HepG2 (cell line): ENCODE measurements around the gene HSDL1. TPM values are rescaled to one million over a fixed set of nuclear protein-coding genes. Genes with fewer than 3 reads are reported as not detected.

Experiments
- ARHGAP35 ChIP-seq: sonication (generic); formaldehyde crosslinking; IDR thresholded peaks from 2 replicates; pipeline ENCODE4 v1.9.0; 2022; ENCODE audit warnings: mild to moderate bottlenecking, inconsistent platforms, moderate library complexity, missing genetic modification reagents, borderline replicate concordance
- BCL6 ChIP-seq: IDR thresholded peaks from 2 replicates; pipeline ENCODE4 v1.6.1; 2016; ENCODE audit warnings: missing genetic modification reagents, missing compliant biosample characterization
- CENPT ChIP-seq: sonication (generic); formaldehyde crosslinking; IDR thresholded peaks from 2 replicates; pipeline ENCODE4 v1.8.0; 2022; ENCODE audit warnings: low read depth, mild to moderate bottlenecking, moderate library complexity, missing genetic modification reagents
- FOXO4 ChIP-seq: sonication (generic); formaldehyde crosslinking; conservative IDR thresholded peaks from 2 replicates; pipeline ENCODE4 v1.8.1; 2023; ENCODE audit warnings: missing genetic modification reagents
- HIVEP1 ChIP-seq: sonication (generic); formaldehyde crosslinking; IDR thresholded peaks from 2 replicates; pipeline ENCODE4 v1.4.0; 2020; ENCODE audit warnings: mild to moderate bottlenecking, missing genetic modification reagents
- IRF2 ChIP-seq: IDR thresholded peaks from 2 replicates; pipeline ENCODE4 v1.6.1; 2018; ENCODE audit warnings: missing genetic modification reagents, missing compliant biosample characterization
- MLLT10 ChIP-seq: sonication (generic); formaldehyde crosslinking; IDR thresholded peaks from 2 replicates; pipeline ENCODE4 v1.4.0; 2020; ENCODE audit warnings: missing genetic modification reagents
- MYNN ChIP-seq: sonication (generic); formaldehyde crosslinking; IDR thresholded peaks from 2 replicates; pipeline ENCODE4 v1.4.0; 2020; ENCODE audit warnings: mild to moderate bottlenecking, low read depth, missing genetic modification reagents
- POGZ ChIP-seq: sonication (generic); formaldehyde crosslinking; IDR thresholded peaks from 2 replicates; pipeline ENCODE4 v1.4.0; 2020; ENCODE audit warnings: mild to moderate bottlenecking, missing genetic modification reagents
- RAD21 ChIP-seq: fragments of 450-650 bp; formaldehyde crosslinking; IDR thresholded peaks from 2 replicates; pipeline ENCODE4 v1.5.0; 2020; ENCODE audit warnings: mild to moderate bottlenecking
- SNAPC4 ChIP-seq: sonication (generic); formaldehyde crosslinking; IDR thresholded peaks from 2 replicates; pipeline ENCODE4 v1.4.0; 2020; ENCODE audit warnings: mild to moderate bottlenecking, missing genetic modification reagents
- ZBTB7B ChIP-seq: sonication (generic); formaldehyde crosslinking; IDR thresholded peaks from 2 replicates; pipeline ENCODE4 v1.4.0; 2020; ENCODE audit warnings: missing genetic modification reagents
- ZNF180 ChIP-seq: sonication (generic); formaldehyde crosslinking; IDR thresholded peaks from 2 replicates; pipeline ENCODE4 v1.4.0; 2020; ENCODE audit warnings: low read depth, missing genetic modification reagents, borderline replicate concordance
- ZNF251 ChIP-seq: sonication (generic); formaldehyde crosslinking; IDR thresholded peaks from 2 replicates; pipeline ENCODE4 v1.9.0; 2021; ENCODE audit warnings: mild to moderate bottlenecking, missing genetic modification reagents
- ZNF280B ChIP-seq: sonication (generic); formaldehyde crosslinking; IDR thresholded peaks from 2 replicates; pipeline ENCODE4 v1.5.0; 2020; ENCODE audit warnings: missing genetic modification reagents, mild to moderate bottlenecking, borderline replicate concordance
- ZNF3 ChIP-seq: IDR thresholded peaks from 2 replicates; pipeline ENCODE4 v1.7.0; 2017; ENCODE audit warnings: inconsistent platforms
- ZNF430 ChIP-seq: sonication (generic); formaldehyde crosslinking; IDR thresholded peaks from 2 replicates; pipeline ENCODE4 v1.9.0; 2021; ENCODE audit warnings: mild to moderate bottlenecking, missing genetic modification reagents
- ZNF598 ChIP-seq: sonication (generic); formaldehyde crosslinking; IDR thresholded peaks from 2 replicates; pipeline ENCODE4 v1.5.1; 2020; ENCODE audit warnings: mild to moderate bottlenecking, missing genetic modification reagents, borderline replicate concordance
- ZNF619 ChIP-seq: sonication (generic); formaldehyde crosslinking; IDR thresholded peaks from 2 replicates; pipeline ENCODE4 v1.4.0; 2020; ENCODE audit warnings: mild to moderate bottlenecking, missing genetic modification reagents
- ZNF879 ChIP-seq: sonication (generic); formaldehyde crosslinking; IDR thresholded peaks from 2 replicates; pipeline ENCODE4 v1.8.1; 2023; ENCODE audit warnings: missing genetic modification reagents
- polyA plus RNA-seq, 8 experiments: library from polyadenylated mRNA; depleted of rRNA in 3 of 8; stranded (reverse) in 7 of 8; unstranded in 1 of 8; fragments of >200 nt; fragmentation: Illumina TruSeq in 4 of 8; extraction: Trizol in 4 of 8; gene quantifications; 2 replicates each; pipeline versions ENCODE4 v1.2.1 to v1.2.3, GENCODE V29; 2011 to 2016; ENCODE audit warnings: low read depth in 4 of 8, missing spikeins in 1 of 8, mixed read lengths in 1 of 8; ENCODE audit not compliant: insufficient read depth in 1 of 8
- total RNA-seq, 5 experiments: library from RNA; depleted of rRNA; stranded (reverse); fragments of >200 nt; fragmentation: Illumina TruSeq; extraction: Trizol; gene quantifications; 2 replicates each; pipeline ENCODE4 v1.2.3, GENCODE V29; 2016; ENCODE audit warnings: low read depth in 1 of 5

HSDL1 gene
- total and polyA plus RNA-seq, 2 of the 13 experiments (the other 11 are each of a cell fraction or from before 2014, with no cell fraction given): 49.2 to 49.7 TPM

- peak; percentile 66; the same call in 1 of the 2 replicates for TF ChIP-seq SNAPC4 (CRISPR knock-in tag)
- TF ChIP-seq RAD21: peak; percentile 37
- TF ChIP-seq POGZ (CRISPR knock-in tag): peak; percentile 87
- 0 out of 2 replicates have a peak, but pooled peaks have one; percentile 21 for TF ChIP-seq ZNF180 (CRISPR knock-in tag)
- peak; percentile 85 for TF ChIP-seq HIVEP1
- TF ChIP-seq CENPT (CRISPR knock-in tag): peak; percentile 79; the same call in 1 of the 2 replicates
- peak; percentile 55 for TF ChIP-seq BCL6
- peak; percentile 90; the same call in 1 of the 2 replicates for TF ChIP-seq ARHGAP35 (CRISPR knock-in tag)
- no peak for TF ChIP-seq MLLT10 (CRISPR knock-in tag)
- TF ChIP-seq IRF2 (CRISPR knock-in tag): peak; percentile 87; the same call in 1 of the 2 replicates
- no peak; the same call in none of the 2 replicates for TF ChIP-seq ZNF619 (CRISPR knock-in tag)
- TF ChIP-seq ZNF879 (CRISPR knock-in tag): no peak
- peak; percentile 99 for TF ChIP-seq ZNF598 (CRISPR knock-in tag)
- TF ChIP-seq ZNF430 (CRISPR knock-in tag): peak; percentile 96
- TF ChIP-seq ZNF3 (CRISPR knock-in tag): no peak
- TF ChIP-seq ZBTB7B: peak; percentile 79
- TF ChIP-seq FOXO4 (CRISPR knock-in tag): no peak
- no peak for TF ChIP-seq ZNF251 (CRISPR knock-in tag)
- TF ChIP-seq ZNF280B (CRISPR knock-in tag): peak; percentile 48; the same call in 1 of the 2 replicates
- peak; percentile 66 for TF ChIP-seq MYNN (CRISPR knock-in tag)
Observed at GRCh38 chr16:84116720-84117493, 28.1 kb downstream of the HSDL1 start, which contains the start of gene MBTPS1 (continued).
